Stimulated activated CD8-positive, alpha-beta memory T cell treated with anti-CD3 and anti-CD28 coated beads, Interleukin-15, amount 100 ng/mL, for 1 hour (primary cell): ENCODE measurements around the gene DGKQ.
A peak's percentile ranks its signal among the peaks of the same experiment; 100 is the strongest.

ENCODE experiments used
- DNase-seq: peaks from one replicate; pipeline ENCODE4 v3.0.0-alpha.2; 2020; ENCODE audit warnings: low read depth

Gene DGKQ

GRCh38 chr4:973431-974397, at the start of gene DGKQ:
TSS of gene DGKQ (minus strand) at chr4:973569. CDS start at chr4:973482, 87 bp downstream.
- peak; percentile 66 for DNase-seq

- DNase-seq: no peak
These were observed 49.3 kb upstream of the DGKQ start for GRCh38 chr4:1022739-1023066.

- no peak for DNase-seq
These were observed 48.8 kb upstream of the DGKQ start for GRCh38 chr4:1022051-1022738.

GRCh38 chr4:1021386-1022050, 48.1 kb upstream of the DGKQ start:
- no peak for DNase-seq

- no peak for DNase-seq
These were observed 46.5 kb upstream of the DGKQ start for GRCh38 chr4:1019729-1020470.

- no peak for DNase-seq
These were observed 46.0 kb upstream of the DGKQ start for GRCh38 chr4:1019320-1019719.

- DNase-seq: no peak
These were observed 45.0 kb upstream of the DGKQ start for GRCh38 chr4:1018147-1019020.

- DNase-seq: no peak
These were observed 44.3 kb upstream of the DGKQ start for GRCh38 chr4:1017706-1018105.

GRCh38 chr4:1017211-1017610, 43.8 kb upstream of the DGKQ start:
- DNase-seq: no peak

GRCh38 chr4:1015746-1016145, 42.4 kb upstream of the DGKQ start:
- DNase-seq: no peak

GRCh38 chr4:1015179-1015578, 41.8 kb upstream of the DGKQ start:
- no peak for DNase-seq

GRCh38 chr4:1014291-1015167, 41.2 kb upstream of the DGKQ start:
- no peak for DNase-seq

GRCh38 chr4:1013225-1014073, 40.1 kb upstream of the DGKQ start:
- no peak for DNase-seq

GRCh38 chr4:1012034-1012739, 38.8 kb upstream of the DGKQ start:
- DNase-seq: no peak

- DNase-seq: no peak
These were observed 38.3 kb upstream of the DGKQ start for GRCh38 chr4:1011666-1012033.

GRCh38 chr4:1011022-1011665, 37.8 kb upstream of the DGKQ start, which contains the start of gene FGFRL1:
TSS of gene FGFRL1 (plus strand) at chr4:1011626. CDS start at chr4:1012486, 860 bp downstream.
- DNase-seq: peak; percentile 88

- DNase-seq: peak; percentile 16
These were observed 37.1 kb upstream of the DGKQ start for GRCh38 chr4:1010395-1011021.
